ENCODE measurements around the gene RIMS1. TPM values are rescaled to one million over a fixed set of nuclear protein-coding genes. Genes with fewer than 3 reads are reported as not detected.

RIMS1 gene, protein sequence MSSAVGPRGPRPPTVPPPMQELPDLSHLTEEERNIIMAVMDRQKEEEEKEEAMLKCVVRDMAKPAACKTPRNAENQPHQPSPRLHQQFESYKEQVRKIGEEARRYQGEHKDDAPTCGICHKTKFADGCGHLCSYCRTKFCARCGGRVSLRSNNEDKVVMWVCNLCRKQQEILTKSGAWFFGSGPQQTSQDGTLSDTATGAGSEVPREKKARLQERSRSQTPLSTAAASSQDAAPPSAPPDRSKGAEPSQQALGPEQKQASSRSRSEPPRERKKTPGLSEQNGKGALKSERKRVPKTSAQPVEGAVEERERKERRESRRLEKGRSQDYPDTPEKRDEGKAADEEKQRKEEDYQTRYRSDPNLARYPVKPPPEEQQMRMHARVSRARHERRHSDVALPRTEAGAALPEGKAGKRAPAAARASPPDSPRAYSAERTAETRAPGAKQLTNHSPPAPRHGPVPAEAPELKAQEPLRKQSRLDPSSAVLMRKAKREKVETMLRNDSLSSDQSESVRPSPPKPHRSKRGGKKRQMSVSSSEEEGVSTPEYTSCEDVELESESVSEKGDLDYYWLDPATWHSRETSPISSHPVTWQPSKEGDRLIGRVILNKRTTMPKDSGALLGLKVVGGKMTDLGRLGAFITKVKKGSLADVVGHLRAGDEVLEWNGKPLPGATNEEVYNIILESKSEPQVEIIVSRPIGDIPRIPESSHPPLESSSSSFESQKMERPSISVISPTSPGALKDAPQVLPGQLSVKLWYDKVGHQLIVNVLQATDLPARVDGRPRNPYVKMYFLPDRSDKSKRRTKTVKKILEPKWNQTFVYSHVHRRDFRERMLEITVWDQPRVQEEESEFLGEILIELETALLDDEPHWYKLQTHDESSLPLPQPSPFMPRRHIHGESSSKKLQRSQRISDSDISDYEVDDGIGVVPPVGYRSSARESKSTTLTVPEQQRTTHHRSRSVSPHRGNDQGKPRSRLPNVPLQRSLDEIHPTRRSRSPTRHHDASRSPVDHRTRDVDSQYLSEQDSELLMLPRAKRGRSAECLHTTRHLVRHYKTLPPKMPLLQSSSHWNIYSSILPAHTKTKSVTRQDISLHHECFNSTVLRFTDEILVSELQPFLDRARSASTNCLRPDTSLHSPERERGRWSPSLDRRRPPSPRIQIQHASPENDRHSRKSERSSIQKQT (N-terminal part only)
- total RNA-seq (ENCODE audit: insufficient read depth, low replicate concordance), result 4.3 TPM

DNA sequence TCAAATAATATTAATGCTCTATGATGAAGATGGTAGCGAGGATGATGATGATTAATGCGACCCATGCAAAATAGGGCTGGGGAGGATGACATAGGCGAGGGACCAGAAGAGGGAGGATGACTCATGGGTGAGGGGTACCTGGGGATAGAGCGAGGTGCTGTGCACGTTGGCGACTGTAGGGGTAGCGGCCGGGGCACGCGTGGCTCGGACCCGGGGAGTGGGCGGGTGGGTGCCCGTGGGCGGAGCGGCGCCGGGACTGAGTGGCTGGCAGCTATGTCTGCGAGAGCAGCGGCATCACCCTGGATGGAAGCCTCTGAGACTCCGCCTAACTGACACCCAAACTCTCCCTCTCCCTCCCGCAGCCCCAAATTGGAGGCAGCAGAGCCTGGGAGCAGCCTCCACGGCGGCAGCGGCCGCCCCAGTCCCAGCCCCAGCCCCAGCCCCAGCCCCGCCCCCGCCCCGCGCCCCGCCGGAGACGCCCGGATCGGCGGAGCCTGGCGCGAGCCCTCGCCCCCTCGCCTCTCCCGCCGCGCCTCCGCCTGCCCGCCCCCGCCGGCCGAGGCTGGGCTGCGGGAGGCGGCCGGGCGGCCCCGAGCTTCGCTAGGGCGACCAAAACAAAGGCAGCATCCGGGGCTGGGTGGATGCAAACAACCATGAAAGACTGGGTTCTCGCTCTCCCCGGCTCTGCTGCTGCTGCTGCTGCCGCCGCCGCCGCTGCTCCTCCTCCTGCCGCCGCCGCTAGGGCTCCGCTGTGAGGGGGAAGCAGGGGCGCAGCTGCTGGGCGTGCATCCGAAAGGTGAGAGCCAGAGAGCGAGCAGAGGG, at the start of gene RIMS1:
TSS of gene RIMS1 (plus strand) at position 367 of the 822 bp plus-strand sequence. CDS start 474 bp downstream, outside the sequence.
- no peak for DNase-seq (ENCODE audit: low spot score)

DNA sequence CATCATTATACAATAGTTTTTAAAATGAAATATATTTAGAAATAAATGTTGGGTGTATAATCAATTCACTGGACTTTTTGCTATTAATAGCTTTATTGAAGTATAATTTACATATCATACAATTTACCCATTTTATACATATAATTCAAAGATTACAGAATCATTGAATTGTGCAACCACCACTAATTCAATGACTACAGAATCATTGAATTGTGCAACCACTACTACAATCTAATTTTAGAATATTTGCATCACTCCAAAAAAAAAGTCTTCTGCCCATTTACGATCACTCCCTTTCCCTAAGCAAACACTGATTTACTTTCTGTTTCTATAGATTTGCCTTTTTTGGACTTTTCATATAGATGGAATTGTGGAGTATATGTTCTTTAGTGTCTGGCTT, 35.1 kb upstream of the RIMS1 start:
- no peak for DNase-seq (ENCODE audit: low spot score)

DNA sequence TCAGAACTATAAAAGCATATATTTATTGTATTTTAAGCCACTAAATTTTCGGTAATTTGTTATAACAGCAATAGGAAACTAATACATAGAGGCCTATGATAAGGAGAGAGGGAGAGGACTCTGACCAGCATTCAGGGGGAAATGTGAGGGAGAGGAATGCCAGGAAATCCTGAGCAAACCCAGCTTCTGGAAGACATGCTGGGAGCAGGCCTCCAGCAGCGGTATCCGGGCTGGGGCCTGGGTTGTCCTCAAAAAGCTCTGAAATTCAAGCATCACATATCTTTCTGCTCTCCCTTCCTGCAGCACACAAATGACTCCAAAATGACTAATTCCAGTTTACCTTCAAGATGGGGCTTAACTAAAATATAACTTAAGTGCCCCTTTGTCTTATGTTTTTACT, 33.4 kb upstream of the RIMS1 start:
- DNase-seq (ENCODE audit: low spot score), result no peak

DNA sequence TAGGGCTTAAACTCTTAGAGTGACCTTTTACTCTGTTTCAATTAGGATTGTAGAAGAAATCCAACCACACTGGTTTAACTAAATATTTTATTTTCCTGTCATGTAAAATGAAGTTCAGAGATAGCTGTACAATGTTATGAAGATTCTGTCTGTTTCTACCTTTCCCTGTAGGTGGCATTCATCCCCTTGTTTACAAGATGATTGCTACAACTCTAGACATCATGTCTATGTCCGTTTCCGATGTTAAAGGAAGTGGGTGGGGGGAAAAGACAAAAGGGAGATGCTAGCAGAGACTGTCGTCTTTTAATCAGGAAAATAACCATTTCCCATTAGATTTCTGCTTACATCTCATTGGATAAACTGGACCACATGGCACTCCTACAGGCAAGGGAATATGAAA, 30.9 kb upstream of the RIMS1 start:
- DNase-seq (ENCODE audit: low spot score), result no peak

DNA sequence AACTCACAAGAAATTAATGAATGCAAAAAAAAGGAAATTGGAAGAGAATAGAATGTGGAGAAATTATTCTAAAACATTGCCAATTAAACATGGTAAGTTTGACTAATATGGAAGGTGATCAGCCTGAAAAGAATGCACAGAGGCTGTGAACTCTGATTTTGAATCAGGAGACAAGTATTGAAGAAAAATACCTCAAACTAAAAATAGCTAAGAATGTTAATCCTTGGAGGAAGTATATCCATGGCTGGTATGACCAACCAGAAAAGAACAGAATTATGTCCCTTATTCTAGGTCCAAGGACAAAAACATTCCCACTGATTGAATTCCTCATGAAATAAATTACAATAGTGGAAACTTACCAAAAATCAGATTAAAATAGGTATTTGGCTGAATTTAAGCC, 7.3 kb upstream of the RIMS1 start:
- no peak for DNase-seq (ENCODE audit: low spot score)

DNA sequence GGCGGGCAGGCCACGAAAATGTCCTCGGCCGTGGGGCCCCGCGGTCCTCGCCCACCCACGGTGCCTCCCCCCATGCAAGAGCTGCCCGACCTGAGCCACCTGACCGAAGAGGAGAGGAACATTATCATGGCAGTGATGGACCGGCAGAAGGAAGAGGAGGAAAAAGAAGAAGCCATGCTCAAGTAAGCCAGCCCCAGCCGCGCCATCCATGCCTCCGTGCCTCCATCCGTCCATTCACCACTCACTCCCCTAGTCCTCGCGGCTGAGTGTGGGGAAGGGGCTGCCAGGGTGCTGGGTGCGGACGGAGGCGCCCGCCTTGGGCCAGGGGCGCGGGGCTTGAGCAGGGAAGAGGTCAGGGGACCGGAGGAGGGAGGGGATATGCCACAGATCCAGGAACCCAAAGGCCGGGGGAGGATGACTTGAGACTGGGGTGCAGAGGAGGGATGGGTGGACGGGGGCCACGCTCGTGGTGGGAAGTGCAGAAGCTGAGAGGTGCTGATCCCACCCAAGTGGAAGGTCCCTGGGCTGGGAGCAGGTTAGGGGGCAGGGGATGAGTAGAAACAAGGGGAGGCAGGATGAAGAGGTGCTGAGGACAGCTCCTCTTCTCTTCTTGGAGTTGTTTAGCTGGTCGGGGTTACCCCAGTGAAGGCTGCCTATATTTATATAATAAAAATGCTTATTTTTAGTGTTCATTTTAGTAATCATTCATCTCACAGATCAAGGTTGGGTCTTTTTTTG, 825 bp downstream of the RIMS1 start:
- DNase-seq (ENCODE audit: low spot score), result no peak

DNA sequence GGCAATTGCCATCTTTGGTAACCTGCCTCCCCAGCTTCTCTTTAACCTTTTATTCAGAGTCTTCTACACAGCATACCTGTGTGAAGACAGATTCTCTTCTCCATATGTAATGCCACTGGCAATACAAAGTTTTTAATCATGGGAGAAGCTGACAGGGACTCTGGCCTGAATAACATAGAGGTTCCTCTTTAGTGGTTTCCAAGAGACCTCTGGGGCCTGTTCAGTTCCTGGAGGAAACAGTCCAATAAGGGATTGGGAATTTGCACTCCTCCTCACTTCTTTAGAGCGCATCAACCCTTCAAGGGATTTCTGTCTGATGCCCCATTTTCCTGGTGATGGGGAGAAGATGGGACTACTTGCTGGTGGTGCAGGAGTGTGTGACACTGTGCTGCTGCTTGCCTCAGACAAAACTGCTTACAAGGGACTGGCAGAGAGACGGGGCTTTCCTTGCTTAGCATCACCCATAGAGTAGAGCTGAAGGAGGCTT, 1.4 kb downstream of the RIMS1 start:
- no peak for DNase-seq (ENCODE audit: low spot score)

DNA sequence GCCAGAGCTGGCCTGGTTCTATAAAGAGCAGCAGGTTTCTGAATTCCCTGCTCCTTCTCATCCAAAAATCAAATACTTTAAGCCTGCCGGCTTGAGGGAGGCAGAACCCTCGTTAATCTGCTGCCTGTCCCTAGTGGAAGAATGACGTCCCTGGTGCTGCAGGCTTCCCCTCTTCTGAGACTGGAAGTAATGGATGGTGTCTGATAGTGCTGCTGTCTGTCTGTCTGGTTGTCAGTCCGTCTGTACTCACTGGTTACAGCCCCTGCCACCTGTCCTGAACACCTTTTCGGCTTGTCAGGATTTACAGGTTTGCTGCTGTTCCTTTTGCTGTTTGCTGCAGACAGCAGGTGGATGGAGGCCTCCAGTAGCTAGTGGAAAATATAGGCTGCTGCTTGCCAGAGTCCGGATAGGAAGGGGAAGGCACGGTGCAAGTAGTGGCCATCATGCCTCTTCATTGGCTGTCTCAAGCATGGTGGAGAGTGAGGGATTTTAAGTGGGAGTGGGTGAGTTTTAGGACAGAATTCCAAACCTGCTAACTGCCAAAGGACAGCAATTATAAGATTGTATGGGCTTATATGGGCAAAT, 2.5 kb downstream of the RIMS1 start:
- DNase-seq (ENCODE audit: low spot score), result no peak

DNA sequence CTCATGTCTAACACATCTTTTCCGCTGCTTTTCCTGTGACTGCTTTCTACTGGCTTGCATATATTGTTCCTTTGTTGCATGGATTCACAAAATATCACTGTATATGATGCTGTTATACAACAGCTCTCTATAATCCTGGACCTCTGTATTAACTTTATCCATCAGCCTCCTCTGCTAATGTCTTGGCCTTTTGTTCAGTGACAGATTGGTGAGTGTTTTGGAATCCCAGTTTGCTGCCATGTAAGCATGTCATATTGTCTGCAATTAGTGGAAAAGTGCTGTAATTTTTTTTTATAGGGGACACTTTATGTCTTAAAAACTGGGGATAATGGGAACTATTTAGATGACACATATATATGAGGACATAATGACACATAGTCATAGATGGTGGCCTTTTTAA, 3.0 kb downstream of the RIMS1 start:
- DNase-seq (ENCODE audit: low spot score), result no peak

DNA sequence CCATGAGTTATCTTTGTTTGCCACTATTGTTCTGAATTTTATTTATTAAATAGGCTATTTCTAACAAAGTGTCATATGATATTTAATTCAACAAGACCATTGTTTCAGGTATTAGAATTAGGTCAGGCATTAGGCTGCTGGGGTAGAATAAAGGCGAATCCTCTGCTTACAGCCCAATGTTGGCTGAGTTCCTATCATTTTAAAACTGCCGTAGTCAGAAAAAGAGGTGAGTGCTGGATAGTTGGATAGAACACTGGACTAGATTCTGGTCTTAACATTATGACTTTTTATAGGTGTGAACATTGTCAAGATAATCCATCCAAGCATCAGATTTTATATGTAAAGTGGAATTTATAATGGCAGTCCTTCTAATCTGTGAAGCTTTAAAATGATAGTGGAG, 6.3 kb downstream of the RIMS1 start:
- DNase-seq (ENCODE audit: low spot score), result no peak

DNA sequence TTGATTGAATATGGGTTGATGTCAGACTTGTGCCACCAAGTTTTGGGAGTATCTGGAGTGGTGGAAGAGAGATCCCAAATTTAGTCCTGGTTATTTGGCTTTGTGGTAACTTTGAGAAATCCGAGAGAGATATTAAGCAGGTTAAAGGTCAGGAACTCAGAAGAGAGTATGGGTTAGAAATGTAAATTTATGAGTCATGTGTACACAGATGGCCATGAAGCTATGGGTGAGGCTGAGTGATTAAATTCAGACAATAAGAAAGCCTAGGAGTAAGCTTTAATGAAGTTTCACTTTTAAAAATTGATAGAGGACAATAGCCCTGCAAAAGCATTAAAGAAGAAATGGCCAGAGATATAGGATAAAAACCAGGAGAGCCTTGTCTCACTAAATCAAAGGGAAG, 14.3 kb downstream of the RIMS1 start:
- no peak for DNase-seq (ENCODE audit: low spot score)

DNA sequence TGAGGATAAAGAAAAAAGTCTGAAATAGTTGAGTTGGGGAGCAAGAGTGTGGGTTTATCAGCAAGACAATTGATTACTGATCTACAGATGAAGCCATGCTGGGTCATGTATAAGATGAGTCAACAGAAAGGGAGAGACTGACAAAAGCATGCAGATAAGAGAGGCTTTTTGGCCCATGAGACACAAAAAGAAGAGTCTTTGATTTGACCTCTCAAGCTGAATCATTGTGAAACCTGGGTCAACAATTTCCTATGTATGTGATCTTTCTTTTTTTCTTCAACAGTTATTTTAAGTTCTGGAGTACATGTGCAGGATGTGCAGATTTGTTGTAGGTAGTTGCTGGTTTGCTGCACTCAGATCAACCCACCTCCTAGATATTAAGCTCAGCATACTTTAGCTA, 15.9 kb downstream of the RIMS1 start:
- DNase-seq (ENCODE audit: low spot score), result no peak

DNA sequence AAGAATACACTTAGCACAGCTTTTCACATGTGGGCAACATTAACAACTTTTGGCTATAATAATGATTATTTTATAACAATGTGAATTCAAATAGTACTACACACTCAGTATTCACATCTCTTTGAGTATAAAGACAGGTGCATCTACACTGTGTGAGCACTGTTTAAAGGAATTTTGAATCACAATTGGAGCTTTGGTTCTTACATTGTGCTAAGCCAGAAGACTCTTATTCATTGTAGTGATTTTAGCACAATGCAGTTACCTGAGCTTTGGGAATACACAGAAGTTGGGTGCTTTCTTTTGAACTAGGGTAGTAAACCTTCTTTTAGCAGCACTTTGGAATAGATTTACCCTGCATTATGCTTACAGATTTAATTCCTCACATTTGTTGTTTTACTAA, 20.5 kb downstream of the RIMS1 start:
- no peak for DNase-seq (ENCODE audit: low spot score)

DNA sequence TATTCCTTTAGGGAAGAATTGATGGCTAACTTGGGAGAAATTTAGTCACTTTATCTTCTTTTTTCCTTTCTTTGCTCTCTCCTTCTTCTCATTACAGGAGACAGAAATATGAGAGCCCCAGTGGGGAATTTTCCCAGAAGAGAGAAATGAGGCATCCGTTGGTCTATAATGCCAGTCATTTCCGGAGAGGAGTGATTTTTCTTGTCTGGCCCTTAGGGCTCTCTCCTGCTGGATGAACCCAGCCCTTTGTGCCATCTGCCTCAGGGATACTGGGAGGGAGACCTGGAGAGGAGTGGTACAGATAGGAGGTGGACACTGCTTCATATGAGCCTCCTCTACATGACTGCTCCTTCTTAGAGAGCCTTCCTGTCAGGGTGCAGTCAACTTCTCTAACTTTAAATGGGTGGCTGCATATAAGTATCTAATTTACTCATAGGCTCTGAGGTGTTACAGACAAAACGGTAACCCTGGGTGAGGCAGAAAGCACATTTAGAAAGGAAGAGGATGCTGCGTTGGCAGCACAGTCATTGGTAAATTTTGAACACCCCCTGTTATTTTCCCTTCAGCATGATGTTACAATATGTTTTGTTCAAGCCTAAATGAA, 21.9 kb downstream of the RIMS1 start:
- DNase-seq (ENCODE audit: low spot score), result no peak

DNA sequence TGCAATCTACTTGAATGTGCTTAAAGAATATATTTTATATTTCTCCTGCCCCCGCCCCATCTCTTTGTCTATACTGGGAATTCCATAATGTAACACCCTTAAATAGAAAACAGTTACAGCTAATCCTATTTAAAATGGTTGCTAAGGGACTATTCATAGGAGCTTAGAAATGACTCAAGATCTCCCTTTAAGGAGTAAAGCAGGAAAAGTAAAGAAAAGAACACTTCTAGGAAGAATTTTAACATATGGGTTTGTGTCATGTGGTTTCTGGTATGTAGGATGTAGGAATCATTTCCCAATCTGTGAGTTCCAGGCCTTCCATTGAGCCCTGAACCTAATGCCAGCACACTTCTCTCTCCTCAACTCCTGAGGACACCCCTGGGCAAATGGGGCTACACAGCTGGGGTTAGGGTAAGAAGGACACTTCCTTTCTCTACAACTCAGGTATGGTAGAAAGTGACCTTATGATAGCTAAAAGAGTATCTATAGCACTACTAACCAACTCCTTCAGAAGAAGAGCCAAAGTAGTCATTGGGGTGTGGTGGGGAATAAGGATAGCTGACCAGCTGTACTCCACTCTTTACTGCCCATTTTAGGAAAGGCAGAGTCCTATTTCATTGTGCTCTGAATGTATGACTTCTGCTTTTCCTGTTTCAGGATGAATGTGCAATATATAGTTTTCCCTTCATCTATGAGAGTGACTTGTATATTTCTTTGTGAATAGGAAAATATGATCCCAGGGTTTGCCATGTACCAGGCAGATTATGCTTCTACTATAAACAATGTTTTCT, 27.3 kb downstream of the RIMS1 start:
- no peak for DNase-seq (ENCODE audit: low spot score)

DNA sequence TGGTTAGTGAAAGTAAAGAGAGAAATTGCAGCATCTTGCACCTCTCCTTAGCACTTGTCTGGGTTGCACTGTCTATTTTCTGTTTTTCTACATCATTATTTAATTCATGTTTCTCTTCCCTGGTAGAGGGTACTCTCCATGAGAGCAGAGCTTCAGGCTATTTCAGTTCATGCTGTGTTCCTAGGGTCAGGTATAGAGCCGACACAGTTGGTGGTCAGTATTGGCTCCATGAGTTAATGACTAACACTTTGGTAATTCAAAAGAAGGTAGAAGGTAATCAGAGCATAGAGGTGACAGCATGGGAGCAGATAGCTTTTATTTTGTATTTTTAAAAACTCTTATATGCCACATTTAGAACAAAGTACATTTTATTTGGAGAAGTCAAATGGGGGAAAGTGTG, 42.7 kb downstream of the RIMS1 start:
- DNase-seq (ENCODE audit: low spot score), result no peak

DNA sequence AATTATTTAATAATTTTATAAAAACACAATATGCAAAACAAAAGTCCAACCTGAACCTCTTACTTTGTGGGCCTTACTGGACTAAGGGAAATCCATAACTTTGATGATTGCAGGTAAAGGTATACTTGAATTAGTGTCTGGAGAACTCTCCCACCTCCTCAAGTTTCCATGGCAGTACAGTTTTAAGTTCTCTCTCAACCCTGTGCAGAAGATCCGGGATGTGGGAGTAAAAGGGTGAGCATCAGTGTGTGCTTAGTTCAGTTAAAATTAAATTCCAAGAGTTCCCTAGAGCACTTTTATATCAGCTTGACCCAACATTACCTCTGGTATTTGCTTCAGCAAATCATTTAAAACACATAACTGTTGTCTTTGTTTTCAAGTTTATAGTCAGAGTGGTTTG, 47.5 kb downstream of the RIMS1 start:
- DNase-seq (ENCODE audit: low spot score), result no peak

DNA sequence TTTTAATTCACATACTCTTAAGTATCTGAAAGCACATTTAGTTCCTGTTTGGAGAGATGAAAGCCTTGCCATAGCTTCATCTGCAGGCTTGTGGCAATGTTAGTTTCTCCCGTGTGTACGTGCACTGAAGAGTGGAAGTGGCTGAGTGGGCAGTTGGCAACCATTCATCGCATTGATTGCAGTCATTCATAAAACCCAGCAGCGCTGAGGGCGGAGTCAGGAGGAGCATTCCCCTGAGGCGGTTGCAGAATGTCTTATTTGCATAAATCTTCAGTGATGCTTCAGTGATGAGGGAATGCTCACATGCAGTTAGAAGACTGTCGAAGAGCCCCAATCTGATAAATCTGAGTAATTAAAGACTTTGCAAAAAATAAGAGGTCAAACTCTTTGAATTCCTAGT, 79.1 kb downstream of the RIMS1 start:
- DNase-seq (ENCODE audit: low spot score), result no peak

DNA sequence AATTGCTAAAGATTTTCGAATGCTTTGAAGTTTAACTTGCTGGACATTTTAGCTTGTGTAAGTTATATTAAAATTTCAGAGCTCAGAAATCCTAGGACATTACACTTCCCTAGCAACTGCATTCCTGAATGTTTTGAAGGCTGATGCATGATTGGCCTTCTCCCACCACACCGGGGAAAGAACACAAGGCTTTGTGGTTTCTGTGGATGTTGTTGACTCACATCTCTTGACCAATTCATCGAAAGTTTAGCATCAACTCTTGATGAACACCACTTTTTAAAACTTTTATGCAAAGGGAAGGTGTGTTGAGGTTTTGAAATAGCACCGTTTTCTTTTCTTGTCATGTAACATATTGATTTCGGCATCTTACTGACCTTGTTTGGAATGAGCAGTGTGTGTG, 81.1 kb downstream of the RIMS1 start:
- peak; percentile 3 for DNase-seq (ENCODE audit: low spot score)
